T47D (cell line): Measurements from ENCODE around the gene LILRA6.
"Not testable (repeated sequence)": the region's sequence is repeated elsewhere in the genome, so short reads cannot be mapped to it uniquely, and the experiment has no call there.

Experiments
- DNase-seq, 2 experiments: peaks; one replicate each; pipeline versions ENCODE4 v3.0.0 to v3.0.0-alpha.2; 2011 to 2012; ENCODE audit warnings: low read depth in 1 of 2, low spot score in 1 of 2
- JUND ChIP-seq: IDR thresholded peaks from 2 replicates; pipeline ENCODE4 v1.6.1; 2012; ENCODE audit warnings: low read depth
- in situ Hi-C: cut with HindIII; loops from 2 replicates; pipeline ENCODE4 v1.10.0; 2016; ENCODE audit warnings: low sequenced_read_pairs, low pct_unique_long_range_greater_than_20kb

The LILRA6 gene

GRCh38 chr19:54216869-54217268 lies 25.7 kb downstream of the LILRA6 start:
- TF ChIP-seq JUND = no peak
- no peak for DNase-seq
- in situ Hi-C loops = no loop called here

DNA sequence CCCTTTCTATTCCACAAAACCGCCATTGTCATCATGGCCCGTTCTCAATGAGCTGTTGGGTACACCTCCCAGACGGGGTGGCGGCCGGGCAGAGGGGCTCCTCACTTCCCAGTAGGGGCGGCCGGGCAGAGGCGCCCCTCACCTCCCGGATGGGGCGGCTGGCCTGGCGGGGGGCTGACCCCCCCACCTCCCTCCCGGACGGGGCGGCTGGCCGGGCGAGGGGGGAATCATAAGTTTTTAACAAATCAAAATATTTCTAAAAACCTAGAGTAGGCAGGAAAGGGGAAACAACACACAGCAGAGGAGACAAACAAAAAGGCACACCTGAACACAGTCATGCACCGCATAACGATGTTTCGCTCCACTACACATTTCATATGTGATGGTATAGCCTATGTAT lies 27.9 kb downstream of the LILRA6 start:
- in situ Hi-C loops, DNase-seq: not testable (repeated sequence)

- in situ Hi-C loops, DNase-seq: not testable (repeated sequence)
Observed at GRCh38 chr19:54214217-54214616, 28.4 kb downstream of the LILRA6 start.

- no peak for TF ChIP-seq JUND
- DNase-seq = no peak
- in situ Hi-C loops = no loop called here
Observed at GRCh38 chr19:54211235-54211634, 31.4 kb downstream of the LILRA6 start.

DNA sequence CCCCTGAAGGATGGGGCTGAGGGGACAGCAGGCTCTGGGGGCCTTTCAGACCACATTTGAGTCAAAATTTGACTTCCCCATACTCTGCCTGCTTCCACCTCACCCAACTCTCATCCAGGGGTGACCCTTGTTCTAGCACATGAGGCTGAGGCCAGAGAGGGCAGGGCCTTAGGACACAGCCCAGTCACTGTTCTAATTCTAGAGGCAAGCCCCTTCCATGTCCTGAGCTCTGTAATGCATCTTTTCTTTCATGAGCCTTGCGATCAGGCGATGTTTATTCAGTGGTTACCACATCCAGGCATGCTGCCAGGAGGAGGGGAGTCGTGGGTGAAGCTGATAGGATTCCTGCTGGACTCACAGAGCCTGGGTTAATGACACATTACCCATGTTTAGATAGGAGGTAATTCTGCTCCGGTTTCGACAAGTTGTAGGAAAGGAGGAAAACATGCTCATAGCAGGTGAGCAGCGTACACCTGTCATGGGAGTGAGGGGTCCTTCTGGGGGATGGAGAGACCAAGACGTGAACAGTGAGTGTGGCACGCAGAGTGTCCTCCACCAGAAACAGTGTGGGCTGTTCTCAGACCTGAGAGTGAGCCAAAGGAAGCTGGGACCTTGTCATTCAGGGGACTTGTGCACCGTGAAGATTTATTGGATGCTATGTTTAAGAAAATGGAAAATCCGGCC lies 32.6 kb downstream of the LILRA6 start:
- in situ Hi-C loops = no loop called here
- TF ChIP-seq JUND = no peak
- DNase-seq = peak in 1 of 2 experiments; percentile 64

DNA sequence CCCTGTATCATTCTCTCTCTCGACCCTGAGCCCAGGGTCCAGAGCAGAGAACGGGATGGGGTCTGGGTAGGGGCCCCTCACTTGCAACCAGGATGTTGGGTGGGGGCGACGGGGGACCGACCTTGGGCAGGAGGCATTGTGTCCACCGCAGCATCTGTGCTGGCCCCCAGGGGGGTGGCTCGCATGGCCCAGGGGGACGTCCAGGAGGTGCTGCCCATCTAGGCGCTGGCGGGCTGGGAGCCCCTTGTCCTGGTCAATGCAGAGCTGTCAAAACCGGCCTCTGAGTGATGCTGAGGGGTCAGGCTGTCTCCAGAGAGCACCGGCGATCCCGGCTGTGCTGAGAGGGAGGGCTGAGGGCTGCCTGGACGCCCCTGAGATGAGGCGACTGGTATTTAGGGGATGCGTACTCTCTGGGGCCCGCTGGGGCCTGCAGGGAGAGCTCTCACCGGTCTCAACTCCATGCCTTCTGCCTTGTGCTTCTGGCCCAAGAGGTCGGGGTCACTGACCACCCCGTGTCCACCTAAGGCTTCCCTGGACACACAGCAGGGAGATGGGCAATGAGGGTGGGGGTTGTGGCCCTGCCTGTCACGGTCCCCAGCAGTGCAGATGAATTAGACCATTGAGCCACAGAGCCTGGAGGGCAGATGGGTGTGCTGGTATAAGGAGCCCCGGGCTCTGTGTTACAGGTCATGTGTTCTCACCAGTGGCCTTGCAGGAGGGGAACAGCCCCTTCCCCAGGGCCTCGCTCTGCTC lies 33.4 kb downstream of the LILRA6 start:
- in situ Hi-C loops = no loop called here
- no peak for TF ChIP-seq JUND
- DNase-seq = no peak

DNA sequence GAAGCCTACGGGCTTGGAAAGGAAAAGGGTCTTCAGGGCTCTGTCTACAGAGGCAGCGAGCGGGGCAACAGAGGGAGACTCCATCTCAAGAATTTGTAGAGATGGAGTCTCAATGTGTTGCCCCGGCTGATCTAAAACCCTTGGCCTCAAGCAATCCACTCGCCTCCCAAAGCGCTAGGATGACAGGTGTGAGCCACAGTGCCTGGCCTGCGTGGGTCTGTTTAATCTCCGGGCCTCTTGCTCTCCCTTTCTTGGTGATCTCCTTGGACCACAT lies 33.9 kb downstream of the LILRA6 start:
- no peak for TF ChIP-seq JUND
- in situ Hi-C loops = no loop called here
- DNase-seq = peak in 1 of 2 experiments; percentile 39

- in situ Hi-C loops = no loop called here
- TF ChIP-seq JUND = no peak
- peak in 1 of 2 experiments; percentile 25 for DNase-seq
Observed at GRCh38 chr19:54207983-54208783, 34.4 kb downstream of the LILRA6 start.

- in situ Hi-C loops = no loop called here
- no peak for DNase-seq
- TF ChIP-seq JUND = no peak
Observed at GRCh38 chr19:54207676-54207982, 35.0 kb downstream of the LILRA6 start.

DNA sequence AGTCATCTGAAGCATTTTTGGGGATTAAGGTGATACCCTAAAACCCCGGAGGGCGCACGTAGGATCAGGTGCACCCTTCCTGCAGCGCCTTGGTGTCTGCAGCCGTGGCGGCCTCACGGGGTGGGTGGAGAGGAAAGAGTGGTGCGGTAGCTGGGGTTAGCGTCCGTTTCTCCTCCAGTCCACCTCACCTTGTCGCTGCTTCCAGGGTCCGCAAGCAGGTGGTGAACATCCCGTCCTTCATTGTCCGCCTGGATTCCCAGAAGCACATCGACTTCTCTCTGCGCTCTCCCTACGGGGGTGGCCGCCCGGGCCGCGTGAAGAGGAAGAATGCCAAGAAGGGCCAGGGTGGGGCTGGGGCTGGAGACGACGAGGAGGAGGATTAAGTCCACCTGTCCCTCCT lies 35.4 kb downstream of the LILRA6 start:
- DNase-seq, in situ Hi-C loops: not testable (repeated sequence)

DNA sequence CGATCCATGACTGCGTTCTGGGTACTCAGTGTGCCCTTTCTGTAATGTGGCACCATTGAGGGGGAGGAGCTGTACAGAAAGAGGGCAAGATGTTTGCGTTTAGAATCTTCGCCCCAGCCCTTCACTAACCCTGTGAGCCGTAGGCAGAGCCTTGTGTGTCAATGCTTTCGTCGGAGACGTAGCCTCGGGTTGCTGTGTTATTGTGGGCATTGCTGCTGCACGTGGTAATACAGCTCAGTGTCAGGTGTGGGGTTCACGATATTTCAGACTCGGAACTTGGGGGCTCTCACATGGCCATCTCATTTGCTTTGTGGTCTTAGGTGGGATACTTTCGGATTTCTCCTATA lies 35.8 kb downstream of the LILRA6 start:
- TF ChIP-seq JUND = no peak
- in situ Hi-C loops = no loop called here
- no peak for DNase-seq

DNA sequence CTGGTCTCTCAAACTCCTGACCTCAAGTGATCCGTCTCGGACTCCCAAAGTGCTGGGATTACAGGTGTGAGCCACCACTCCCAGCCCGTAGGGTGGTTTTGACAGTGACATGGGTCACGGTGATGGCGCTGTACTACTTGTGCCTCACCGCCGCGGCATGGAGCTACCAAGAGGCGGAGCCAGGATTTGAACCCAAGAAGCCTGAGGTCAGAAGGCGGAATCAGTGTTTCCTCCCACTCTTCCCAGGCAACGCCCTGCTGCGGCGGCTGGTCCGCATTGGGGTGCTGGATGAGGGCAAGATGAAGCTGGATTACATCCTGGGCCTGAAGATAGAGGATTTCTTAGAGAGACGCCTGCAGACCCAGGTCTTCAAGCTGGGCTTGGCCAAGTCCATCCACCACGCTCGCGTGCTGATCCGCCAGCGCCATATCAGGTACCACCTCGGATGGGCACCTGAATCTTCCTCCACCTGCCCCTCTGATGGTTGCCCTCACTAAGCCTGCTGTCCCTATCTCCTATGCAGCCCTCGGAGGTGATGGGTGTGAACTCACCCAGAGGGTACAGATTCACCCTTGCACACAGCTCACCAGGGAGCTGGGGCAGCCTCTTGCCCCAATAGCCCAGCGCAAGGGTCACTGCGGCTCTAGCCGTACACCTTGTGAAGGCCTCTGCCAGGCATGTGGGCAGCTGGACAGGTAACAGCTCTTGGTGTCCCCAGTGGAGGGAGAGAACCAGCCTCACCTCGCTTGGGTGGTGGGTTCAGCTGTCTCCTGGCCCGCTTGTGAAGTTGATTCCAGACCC lies 36.4 kb downstream of the LILRA6 start:
- in situ Hi-C loops = no loop called here
- DNase-seq = no peak
- TF ChIP-seq JUND = no peak
